ENCODE data around the gene SLC35E1.

The SLC35E1 gene

DNA sequence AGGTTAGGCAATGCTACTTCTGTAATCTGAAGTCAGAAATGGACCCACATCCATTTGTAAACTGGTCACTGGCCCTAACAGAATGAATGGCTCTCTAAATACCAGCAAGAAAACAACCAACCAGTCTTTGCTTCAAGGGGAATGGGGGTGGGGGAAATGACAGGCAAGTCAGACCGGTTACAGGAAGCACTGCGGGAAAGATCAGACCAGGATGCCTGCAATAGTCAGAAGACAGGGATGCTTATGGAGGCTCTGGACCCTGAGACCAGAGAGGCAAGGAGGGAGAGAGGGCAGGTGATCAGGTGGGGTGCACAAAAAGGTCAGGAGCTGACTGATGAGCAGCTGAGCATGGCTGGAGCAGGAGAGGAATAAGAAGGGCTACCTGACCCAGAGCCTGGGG, 42.7 kb upstream of the SLC35E1 start:
- peaks cover 100% of the 10 kb centered on the region for H3K79me2 ChIP-seq (ENCODE audit: low read length)
- no peak overlapping the region for H3K9ac ChIP-seq (ENCODE audit: low read length)
- no peak overlapping the region for H3K4me2 ChIP-seq (ENCODE audit: low read depth, low read length)
- no peak overlapping the region for H3K27ac ChIP-seq (ENCODE audit: low read length)
- H2AFZ ChIP-seq (ENCODE audit: low read length) = no peak overlapping the region
- 0 out of 2 replicates have a peak, but pooled peaks cover 8% of the 10 kb centered on the region for H3K4me1 ChIP-seq (ENCODE audit: low read length)
- TF ChIP-seq EZH2 (optimal IDR thresholded peaks at IDR 0.05; ENCODE audit: low read depth, low read length) (no peak), EZH2phosphoT487 (IDR thresholded peaks at IDR 0.05; ENCODE audit: low read length) (no peak)
- TF ChIP-seq, protein P1, sequence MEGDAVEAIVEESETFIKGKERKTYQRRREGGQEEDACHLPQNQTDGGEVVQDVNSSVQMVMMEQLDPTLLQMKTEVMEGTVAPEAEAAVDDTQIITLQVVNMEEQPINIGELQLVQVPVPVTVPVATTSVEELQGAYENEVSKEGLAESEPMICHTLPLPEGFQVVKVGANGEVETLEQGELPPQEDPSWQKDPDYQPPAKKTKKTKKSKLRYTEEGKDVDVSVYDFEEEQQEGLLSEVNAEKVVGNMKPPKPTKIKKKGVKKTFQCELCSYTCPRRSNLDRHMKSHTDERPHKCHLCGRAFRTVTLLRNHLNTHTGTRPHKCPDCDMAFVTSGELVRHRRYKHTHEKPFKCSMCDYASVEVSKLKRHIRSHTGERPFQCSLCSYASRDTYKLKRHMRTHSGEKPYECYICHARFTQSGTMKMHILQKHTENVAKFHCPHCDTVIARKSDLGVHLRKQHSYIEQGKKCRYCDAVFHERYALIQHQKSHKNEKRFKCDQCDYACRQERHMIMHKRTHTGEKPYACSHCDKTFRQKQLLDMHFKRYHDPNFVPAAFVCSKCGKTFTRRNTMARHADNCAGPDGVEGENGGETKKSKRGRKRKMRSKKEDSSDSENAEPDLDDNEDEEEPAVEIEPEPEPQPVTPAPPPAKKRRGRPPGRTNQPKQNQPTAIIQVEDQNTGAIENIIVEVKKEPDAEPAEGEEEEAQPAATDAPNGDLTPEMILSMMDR (IDR thresholded peaks at IDR 0.05; ENCODE audit: low read length) = no peak
- H3K9me2 ChIP-seq (replicated peaks; ENCODE audit: insufficient read depth, low read length) = no peaks in the 10 kb centered on the region
- no peaks in the 10 kb centered on the region for H3K36me3 ChIP-seq (replicated peaks; ENCODE audit: insufficient read depth, low read length)
- H3K9me3 ChIP-seq (replicated peaks; ENCODE audit: insufficient read depth, low read length) = no peaks in the 10 kb centered on the region
- H3K4me3 ChIP-seq (ENCODE audit: low read length) = no peak overlapping the region
- H3K27me3 ChIP-seq (replicated peaks; ENCODE audit: insufficient read depth, low read length) = no peaks in the 10 kb centered on the region
- no peaks in the 10 kb centered on the region for H3F3A ChIP-seq (ENCODE audit: insufficient read depth, low read length)
- no peak for DNase-seq
- H4K20me1 ChIP-seq (ENCODE audit: insufficient read depth, low read length) = peaks cover 78% of the 10 kb centered on the region

DNA sequence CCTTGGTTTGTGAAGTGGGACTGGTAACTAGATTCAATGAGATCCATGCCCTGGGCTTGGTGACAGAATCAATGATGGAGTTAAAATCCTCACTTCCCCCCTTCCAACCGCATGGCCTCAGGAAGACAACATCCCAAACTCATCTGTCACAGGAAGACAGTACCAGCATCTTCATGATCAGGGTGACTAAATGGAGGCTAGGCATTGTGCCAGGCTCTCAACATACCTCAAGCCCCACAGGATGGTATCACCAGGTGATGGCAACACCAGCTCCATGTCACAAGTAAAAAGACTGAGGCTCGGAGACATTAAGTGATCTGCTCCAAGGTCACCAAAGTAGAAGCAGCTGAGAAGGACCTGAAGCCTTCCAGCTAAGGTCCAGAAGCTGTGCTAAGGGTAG, 41.6 kb upstream of the SLC35E1 start:
- H3K9me2 ChIP-seq (replicated peaks; ENCODE audit: insufficient read depth, low read length) = no peaks in the 10 kb centered on the region
- no peaks in the 10 kb centered on the region for H3F3A ChIP-seq (ENCODE audit: insufficient read depth, low read length)
- H3K9ac ChIP-seq (ENCODE audit: low read length) = no peak overlapping the region
- H3K4me2 ChIP-seq (ENCODE audit: low read depth, low read length) = no peak overlapping the region
- H3K79me2 ChIP-seq (ENCODE audit: low read length) = peaks cover 100% of the 10 kb centered on the region
- no peaks in the 10 kb centered on the region for H3K9me3 ChIP-seq (replicated peaks; ENCODE audit: insufficient read depth, low read length)
- no peak for DNase-seq
- no peaks in the 10 kb centered on the region for H3K27me3 ChIP-seq (replicated peaks; ENCODE audit: insufficient read depth, low read length)
- H3K4me3 ChIP-seq (ENCODE audit: low read length) = no peak overlapping the region
- H2AFZ ChIP-seq (ENCODE audit: low read length) = no peak overlapping the region
- H3K36me3 ChIP-seq (replicated peaks; ENCODE audit: insufficient read depth, low read length) = no peaks in the 10 kb centered on the region
- H4K20me1 ChIP-seq (ENCODE audit: insufficient read depth, low read length) = peaks cover 67% of the 10 kb centered on the region
- TF ChIP-seq EZH2phosphoT487 (IDR thresholded peaks at IDR 0.05; ENCODE audit: low read length) = no peak
- TF ChIP-seq, protein P1 (IDR thresholded peaks at IDR 0.05; ENCODE audit: low read length) = no peak
- no peak for TF ChIP-seq EZH2 (optimal IDR thresholded peaks at IDR 0.05; ENCODE audit: low read depth, low read length)
- H3K27ac ChIP-seq (ENCODE audit: low read length) = no peak overlapping the region
- 0 out of 2 replicates have a peak, but pooled peaks cover 8% of the 10 kb centered on the region for H3K4me1 ChIP-seq (ENCODE audit: low read length)

DNA sequence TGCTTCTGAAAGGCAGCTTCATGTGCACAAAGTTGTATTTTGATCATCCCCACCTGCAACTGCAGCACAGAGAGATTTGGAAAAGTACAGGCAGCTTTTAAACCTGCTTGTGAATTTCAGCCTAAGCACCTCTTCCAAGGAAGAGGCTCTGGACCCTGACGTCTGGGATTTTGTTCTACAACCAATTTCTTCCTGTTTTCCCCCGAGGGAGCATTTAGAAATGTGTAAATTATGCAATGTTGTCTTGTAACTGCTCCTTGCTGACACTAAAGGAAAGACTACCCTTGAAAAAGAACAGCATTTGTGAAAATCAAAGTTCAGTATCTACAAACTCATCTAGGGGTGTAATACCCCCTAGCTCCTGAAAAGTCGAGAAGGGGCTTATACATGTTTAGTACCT, 40.4 kb upstream of the SLC35E1 start:
- no peak overlapping the region for H3K4me2 ChIP-seq (ENCODE audit: low read depth, low read length)
- no peaks in the 10 kb centered on the region for H3K9me3 ChIP-seq (replicated peaks; ENCODE audit: insufficient read depth, low read length)
- no peaks in the 10 kb centered on the region for H3F3A ChIP-seq (ENCODE audit: insufficient read depth, low read length)
- H3K79me2 ChIP-seq (ENCODE audit: low read length) = peaks cover 100% of the 10 kb centered on the region
- no peak for DNase-seq
- no peak overlapping the region for H3K27ac ChIP-seq (ENCODE audit: low read length)
- TF ChIP-seq EZH2 (optimal IDR thresholded peaks at IDR 0.05; ENCODE audit: low read depth, low read length) (no peak), EZH2phosphoT487 (IDR thresholded peaks at IDR 0.05; ENCODE audit: low read length) (no peak)
- TF ChIP-seq, protein P1 (IDR thresholded peaks at IDR 0.05; ENCODE audit: low read length) = no peak
- H3K9ac ChIP-seq (ENCODE audit: low read length) = no peak overlapping the region
- no peaks in the 10 kb centered on the region for H3K36me3 ChIP-seq (replicated peaks; ENCODE audit: insufficient read depth, low read length)
- no peaks in the 10 kb centered on the region for H3K27me3 ChIP-seq (replicated peaks; ENCODE audit: insufficient read depth, low read length)
- no peaks in the 10 kb centered on the region for H3K9me2 ChIP-seq (replicated peaks; ENCODE audit: insufficient read depth, low read length)
- H4K20me1 ChIP-seq (ENCODE audit: insufficient read depth, low read length) = peaks cover 55% of the 10 kb centered on the region
- H3K4me1 ChIP-seq (ENCODE audit: low read length) = 0 out of 2 replicates have a peak, but pooled peaks cover 8% of the 10 kb centered on the region
- H2AFZ ChIP-seq (ENCODE audit: low read length) = no peak overlapping the region
- no peak overlapping the region for H3K4me3 ChIP-seq (ENCODE audit: low read length)

Measured in MM.1S (cell line).